ENCODE results near the gene CAP2. TPM values are rescaled to one million over a fixed set of nuclear protein-coding genes. Genes with fewer than 3 reads are reported as not detected.
"Not testable (repeated sequence)": the region's sequence is repeated elsewhere in the genome, so short reads cannot be mapped to it uniquely, and the experiment has no call there.

The CAP2 gene
- total and polyA plus RNA-seq, 2 experiments from 2014 or later: 6.7 to 9.1 TPM

DNA sequence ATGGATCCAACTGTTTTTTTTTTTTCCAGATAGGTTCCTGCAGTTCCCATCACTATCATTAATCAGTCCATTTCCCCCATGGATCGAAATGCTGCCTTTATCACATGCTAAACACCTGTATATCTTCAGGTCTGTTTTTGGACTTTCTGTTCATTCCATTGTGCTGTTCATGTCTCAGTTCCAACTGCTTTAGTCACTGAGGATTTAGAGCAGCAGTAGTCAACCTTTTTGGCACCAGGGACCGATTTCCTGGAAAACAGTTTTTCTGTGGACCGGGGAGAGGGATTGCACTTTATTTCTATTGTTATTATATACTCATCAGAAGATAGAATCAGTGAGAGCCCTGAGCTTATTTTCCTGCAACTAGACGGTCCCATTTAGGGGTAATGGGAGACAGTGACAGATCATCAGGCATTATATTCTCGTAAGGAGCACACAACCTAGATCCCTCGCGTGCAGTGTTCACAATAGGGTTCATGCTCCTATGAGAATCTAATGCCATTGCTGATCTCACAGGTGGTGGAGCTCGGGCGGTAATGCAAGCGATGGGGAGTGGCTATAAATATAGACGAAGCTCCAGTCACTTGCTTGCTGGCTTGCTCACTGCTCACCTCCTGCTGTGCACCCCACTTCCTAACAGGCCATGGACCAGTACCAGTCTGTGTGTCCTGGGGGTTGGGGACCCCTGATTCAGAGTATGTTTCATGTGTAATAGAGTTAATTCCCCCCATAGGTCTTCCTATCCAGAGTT is 46.0 kb downstream of the CAP2 start:
- Mint-ChIP-seq H3K36me3 (ENCODE audit: low read depth) (peaks cover 24% of the 10 kb centered on the region; the same call in 2 of the 3 replicates), H3K27me3 (ENCODE audit: insufficient read depth, low read depth, poor library complexity) (no peaks in the 10 kb centered on the region), H3K4me1 (no peaks in the 10 kb centered on the region), H3K4me3 (no peak overlapping the region), H3K27ac (no peak overlapping the region), H3K9me3 (peaks cover 7% of the 10 kb centered on the region)
- Histone ChIP-seq H3K9me2 (ENCODE audit: insufficient read depth) (no peaks in the 10 kb centered on the region), H3K36me3 (ENCODE audit: insufficient read depth) (no peaks in the 10 kb centered on the region), H3K4me3 (no peak overlapping the region), H3K27ac (ENCODE audit: low read depth) (no peak overlapping the region), H3F3A (replicated peaks; ENCODE audit: low read depth) (no peaks in the 10 kb centered on the region), H2AFZ (no peak overlapping the region), H3K27me3 (ENCODE audit: insufficient read depth) (no peaks in the 10 kb centered on the region), H3K4me2 (no peak overlapping the region), H3K79me2 (replicated peaks; ENCODE audit: insufficient read depth) (no peaks in the 10 kb centered on the region), H4K20me1 (replicated peaks; ENCODE audit: insufficient read depth) (no peaks in the 10 kb centered on the region), H3K4me1 (ENCODE audit: insufficient read depth) (no peaks in the 10 kb centered on the region)
- TF ChIP-seq STAT1 (IDR thresholded peaks at IDR 0.05; ENCODE audit: unreplicated experiment) (no peak), EZH2phosphoT487 (IDR thresholded peaks at IDR 0.05; ENCODE audit: unreplicated experiment) (no peak), NANOG (IDR thresholded peaks at IDR 0.05; ENCODE audit: borderline replicate concordance) (no peak), ZNF462 (CRISPR knock-in tag; IDR thresholded peaks at IDR 0.05) (no peak), CREB1 (CRISPR knock-in tag; IDR thresholded peaks at IDR 0.05; ENCODE audit: low read depth) (no peak), CTCF (conservative IDR thresholded peaks at IDR 0.05; ENCODE audit: low read depth in 2 of 2) (no peak), REST (IDR thresholded peaks at IDR 0.05; ENCODE audit: unreplicated experiment) (no peak), ZNF114 (CRISPR knock-in tag; IDR thresholded peaks at IDR 0.05) (no peak)
- DNase-seq (ENCODE audit: low spot score) (no peak), ATAC-seq (no peak)

DNA sequence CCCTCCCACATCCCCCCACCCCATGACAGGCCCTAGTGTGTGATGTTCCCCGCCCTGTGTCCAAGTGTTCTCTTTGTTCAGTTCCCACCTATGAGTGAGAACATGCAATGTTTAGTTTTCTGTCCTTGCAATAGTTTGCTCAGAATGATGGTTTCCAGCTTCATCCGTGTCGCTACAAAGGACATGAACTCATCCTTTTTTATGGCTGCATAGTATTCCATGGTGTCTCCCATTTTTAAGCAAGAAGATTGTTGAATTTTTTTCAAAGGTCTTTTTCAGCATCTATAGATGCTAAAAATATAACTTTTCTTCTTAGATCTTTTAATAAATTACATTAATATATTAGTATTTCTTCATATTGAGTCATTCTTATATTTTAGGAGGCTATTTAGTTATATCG is 47.4 kb downstream of the CAP2 start:
- not testable (repeated sequence) for H3K27ac ChIP-seq (ENCODE audit: low read depth); H3K27ac Mint-ChIP-seq; H3K4me2 ChIP-seq; H3F3A ChIP-seq (replicated peaks; ENCODE audit: low read depth); H3K79me2 ChIP-seq (replicated peaks; ENCODE audit: insufficient read depth); H2AFZ ChIP-seq; H3K27me3 ChIP-seq (ENCODE audit: insufficient read depth); H3K27me3 Mint-ChIP-seq (ENCODE audit: insufficient read depth, low read depth, poor library complexity); H3K4me1 Mint-ChIP-seq; H3K36me3 ChIP-seq (ENCODE audit: insufficient read depth); ATAC-seq; H4K20me1 ChIP-seq (replicated peaks; ENCODE audit: insufficient read depth); H3K9me3 Mint-ChIP-seq; H3K4me3 ChIP-seq; DNase-seq (ENCODE audit: low spot score); H3K9me2 ChIP-seq (ENCODE audit: insufficient read depth); H3K4me3 Mint-ChIP-seq; H3K4me1 ChIP-seq (ENCODE audit: insufficient read depth)
- H3K36me3 Mint-ChIP-seq (ENCODE audit: low read depth): peaks cover 18% of the 10 kb centered on the region; the same call in 2 of the 3 replicates

All from GM23338 (cell line).